Right lobe of liver (tissue), 4 donors: ENCODE data around the gene UBALD2.
"Not testable (repeated sequence)": the region's sequence is repeated elsewhere in the genome, so short reads cannot be mapped to it uniquely, and the experiment has no call there.

Source experiments
- POLR2A ChIP-seq: fragments of 450-650 bp; IDR thresholded peaks from one replicate; pipeline ENCODE4 v1.6.1; 2017; ENCODE audit warnings: antibody characterized with exemption, mild to moderate bottlenecking
- TF ChIP-seq, protein P1 (sequence below), 4 donors: fragments of 200-600 bp in 3 of 4; fragments of 450-650 bp in 1 of 4; IDR thresholded peaks; one replicate each; pipeline versions ENCODE4 v1.5.1 to v1.8.0; 2016 to 2022; ENCODE audit warnings: antibody characterized with exemption in 4 of 4, mild to moderate bottlenecking in 2 of 4
- donor health status: DM: no; HTN: no; CAD: no.
- donor health status: DM: no; HTN: no; CAD: no.
- donor health status: DM: no; HTN: yes; CAD: no.

DNA sequence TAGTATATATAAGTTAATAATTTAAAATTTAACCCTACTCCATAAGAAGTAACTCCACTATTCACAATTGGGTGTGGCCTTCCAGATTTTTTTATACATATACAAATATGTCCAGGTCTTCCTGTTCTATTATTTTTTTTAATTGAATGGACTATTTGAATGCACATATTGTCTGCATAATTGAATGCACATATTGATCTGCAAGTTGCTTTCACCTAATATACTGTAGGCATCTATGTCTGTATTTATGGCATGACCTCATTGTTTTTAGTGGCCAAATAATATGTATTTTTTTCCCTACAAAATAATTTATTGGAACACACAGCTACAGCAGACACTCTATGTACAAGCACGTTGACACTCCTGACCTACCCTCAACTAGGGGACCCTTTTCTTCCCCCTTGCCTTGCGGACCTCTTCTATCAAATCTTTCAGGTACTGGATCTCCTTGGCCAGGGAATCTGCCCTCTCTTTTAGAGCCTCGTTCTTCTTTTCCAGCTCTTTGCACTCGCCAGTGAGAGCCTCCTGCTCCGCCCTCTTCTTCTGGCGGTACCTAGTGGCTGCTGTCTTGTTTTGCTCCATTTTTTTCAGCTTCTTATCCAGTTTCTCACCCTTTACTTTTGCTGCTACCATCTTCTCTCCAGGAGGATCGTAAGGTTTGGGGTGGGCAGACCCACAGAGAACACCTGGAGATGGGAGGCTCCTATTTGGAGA is 39.6 kb upstream of the UBALD2 start:
- TF ChIP-seq, protein P1, sequence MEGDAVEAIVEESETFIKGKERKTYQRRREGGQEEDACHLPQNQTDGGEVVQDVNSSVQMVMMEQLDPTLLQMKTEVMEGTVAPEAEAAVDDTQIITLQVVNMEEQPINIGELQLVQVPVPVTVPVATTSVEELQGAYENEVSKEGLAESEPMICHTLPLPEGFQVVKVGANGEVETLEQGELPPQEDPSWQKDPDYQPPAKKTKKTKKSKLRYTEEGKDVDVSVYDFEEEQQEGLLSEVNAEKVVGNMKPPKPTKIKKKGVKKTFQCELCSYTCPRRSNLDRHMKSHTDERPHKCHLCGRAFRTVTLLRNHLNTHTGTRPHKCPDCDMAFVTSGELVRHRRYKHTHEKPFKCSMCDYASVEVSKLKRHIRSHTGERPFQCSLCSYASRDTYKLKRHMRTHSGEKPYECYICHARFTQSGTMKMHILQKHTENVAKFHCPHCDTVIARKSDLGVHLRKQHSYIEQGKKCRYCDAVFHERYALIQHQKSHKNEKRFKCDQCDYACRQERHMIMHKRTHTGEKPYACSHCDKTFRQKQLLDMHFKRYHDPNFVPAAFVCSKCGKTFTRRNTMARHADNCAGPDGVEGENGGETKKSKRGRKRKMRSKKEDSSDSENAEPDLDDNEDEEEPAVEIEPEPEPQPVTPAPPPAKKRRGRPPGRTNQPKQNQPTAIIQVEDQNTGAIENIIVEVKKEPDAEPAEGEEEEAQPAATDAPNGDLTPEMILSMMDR (IDR thresholded peaks at IDR 0.05) = not testable (repeated sequence)
- not testable (repeated sequence) for TF ChIP-seq POLR2A
